Measurements from ENCODE around the gene C6orf132. TPM values are rescaled to one million over a fixed set of nuclear protein-coding genes. Genes with fewer than 3 reads are reported as not detected.

C6orf132 gene
- total RNA-seq: not detected

GRCh38 chr6:42142118-42142835, at the start of gene C6orf132:
Gene C6orf132, minus strand, starts transcription at chr6:42142620. Its CDS starts 176 bp downstream, at chr6:42142444.

GRCh38 chr6:42173101-42173500, 30.7 kb upstream of the C6orf132 start, which contains the start of gene GUCA1A:
Gene GUCA1A, plus strand, starts transcription at chr6:42173364. Its CDS starts 250 bp downstream, at chr6:42173614.

Other genes starting within 250 kb of the C6orf132 start
- 1 to 10 TPM; 6.7 to 7.3 TPM for gene USP49, start 247.2 kb downstream of the C6orf132 start, total RNA-seq
- 10 to 100 TPM; 19.4 to 22.9 TPM for gene MED20, start 221.5 kb downstream of the C6orf132 start, total RNA-seq
- gene BYSL, start 221.1 kb downstream of the C6orf132 start, total RNA-seq: 10 to 100 TPM; 29.5 to 30.4 TPM
- gene CCND3, start 200.8 kb downstream of the C6orf132 start, total RNA-seq: 100 to 1,000 TPM; 365 to 369 TPM
- gene TAF8, start 92.1 kb downstream of the C6orf132 start, total RNA-seq: 10 to 100 TPM; 56.2 to 61.5 TPM
- not detected for gene GUCA1A, start 30.7 kb upstream of the C6orf132 start, total RNA-seq
- 1 to 10 TPM in 1 of 2 experiments, under 1 TPM in 1; 0.73 to 1.0 TPM for gene GUCA1B, start 52.3 kb upstream of the C6orf132 start, total RNA-seq
- 10 to 100 TPM; 26.8 to 28.0 TPM for gene MRPS10, start 75.2 kb upstream of the C6orf132 start, total RNA-seq